HCT116 (cell line): ENCODE data around the gene ABR. TPM values are rescaled to one million over a fixed set of nuclear protein-coding genes. Genes with fewer than 3 reads are reported as not detected.

Experiments used
- ATAC-seq: fragments of 200-7000 bp; cut with Tn5 transposase; 2 replicates; pipeline ENCODE4 v1.9.1; 2020; ENCODE audit warnings: mild to moderate bottlenecking, moderate library complexity
- BruUV-seq: library from RNA; stranded (reverse); fragments of 400-500 nt; replicated peaks from 2 replicates; lab custom pipeline; 2021; lab: Mats Ljungman, UMichigan
- CTCF ChIA-PET: fragments of 300-600 bp; sonication (Branson Sonifier 250); formaldehyde crosslinking; loops from one replicate; lab custom pipeline; 2021; ENCODE audit warnings: antibody characterized with exemption; lab: Charles Lee
- POLR2A ChIA-PET: fragments of 300-600, 350-600 bp; sonication (Branson Sonifier 250); formaldehyde crosslinking; loops from one replicate; lab custom pipeline; 2021; ENCODE audit warnings: antibody characterized with exemption; lab: Charles Lee
- RAD21 ChIA-PET, 2 experiments: fragments of 300-600 bp; sonication (Branson Sonifier 250); formaldehyde crosslinking; loops; one replicate each; lab custom pipeline; 2023; ENCODE audit warnings: low total read pairs in 2 of 2; ENCODE audit not compliant: uncharacterized antibody in 2 of 2, unreplicated experiment in 2 of 2, low non-redundant PET in 1 of 2; lab: Charles Lee
- DNase-seq: peaks from one replicate; pipeline ENCODE4 v3.0.0-alpha.2; 2010; ENCODE audit warnings: low read depth, low spot score
- H2AFZ ChIP-seq: fragments of 200-600 bp; shearing (Covaris generic), sonication (generic); 2 replicates; pipeline ENCODE4 v1.6.1; 2017; ENCODE audit warnings: low read depth, mixed run types, mixed read lengths, antibody characterized with exemption, low read length; ENCODE audit not compliant: poor library complexity, severe bottlenecking
- H3K27ac ChIP-seq: 2 replicates; pipeline ENCODE4 v1.5.1; 2012; ENCODE audit warnings: low read depth, low read length
- H3K27me3 ChIP-seq: fragments of 200-600 bp; sonication (generic); 2 replicates; pipeline ENCODE4 v1.6.1; 2016; ENCODE audit warnings: mixed run types, low read length, mixed read lengths; ENCODE audit not compliant: insufficient read depth
- H3K36me3 ChIP-seq, 2 experiments: fragments of 200-500 bp in 1 of 2; fragments of 200-600 bp in 1 of 2; sonication (Bioruptor generic) in 1 of 2; sonication (generic) in 1 of 2; 2 replicates each; pipeline versions ENCODE4 v1.5.1 to v1.6.1; 2014 to 2016; ENCODE audit warnings: low read length in 2 of 2, inconsistent platforms in 1 of 2, mixed read lengths in 1 of 2, mixed run types in 1 of 2; ENCODE audit not compliant: insufficient read depth in 2 of 2, control insufficient read depth in 1 of 2
- H3K4me1 ChIP-seq, 2 experiments: fragments of 200-600 bp in 1 of 2; sonication (generic) in 1 of 2; 2 replicates each; pipeline versions ENCODE4 v1.5.1 to v1.6.1; 2012 to 2017; ENCODE audit warnings: low read length in 2 of 2, inconsistent platforms in 1 of 2, mild to moderate bottlenecking in 1 of 2, mixed read lengths in 1 of 2, mixed run types in 1 of 2, moderate library complexity in 1 of 2; ENCODE audit not compliant: insufficient read depth in 2 of 2, control insufficient read depth in 1 of 2
- H3K4me2 ChIP-seq: fragments of 200-600 bp; sonication (generic); 2 replicates; pipeline ENCODE4 v1.6.1; 2017; ENCODE audit warnings: mixed run types, low read length, mixed read lengths
- H3K4me3 ChIP-seq, 2 experiments: fragments of 200-600 bp in 1 of 2; sonication (generic) in 1 of 2; replicated peaks in 1 of 2; 2 replicates each; pipeline ENCODE4 v1.5.1; 2011 to 2016; ENCODE audit warnings: low read length in 2 of 2, control low read depth in 1 of 2, low read depth in 1 of 2, mild to moderate bottlenecking in 1 of 2, mixed read lengths in 1 of 2, mixed run types in 1 of 2
- H3K79me2 ChIP-seq: fragments of 200-600 bp; sonication (generic); 2 replicates; pipeline ENCODE4 v1.6.1; 2017; ENCODE audit warnings: mild to moderate bottlenecking, mixed run types, low read length, moderate library complexity, mixed read lengths; ENCODE audit not compliant: insufficient read depth
- H3K9ac ChIP-seq: fragments of 200-600 bp; sonication (generic); 2 replicates; pipeline ENCODE4 v1.6.1; 2016; ENCODE audit warnings: low read length, mixed read lengths
- H3K9me2 ChIP-seq: fragments of 200-600 bp; sonication (generic), shearing (Covaris generic); 2 replicates; pipeline ENCODE4 v1.6.1; 2017; ENCODE audit warnings: mixed run types, mild to moderate bottlenecking, moderate library complexity; ENCODE audit not compliant: insufficient read depth
- H3K9me3 ChIP-seq, 2 experiments: fragments of 200-500 bp in 1 of 2; fragments of 200-600 bp in 1 of 2; sonication (Bioruptor generic) in 1 of 2; sonication (generic) in 1 of 2; 2 replicates each; pipeline ENCODE4 v1.6.1; 2014 to 2017; ENCODE audit warnings: low read length in 2 of 2, mixed read lengths in 2 of 2, inconsistent platforms in 1 of 2, low read depth in 1 of 2, mild to moderate bottlenecking in 1 of 2, mixed run types in 1 of 2, moderate library complexity in 1 of 2; ENCODE audit not compliant: control insufficient read depth in 1 of 2, insufficient read depth in 1 of 2
- H4K20me1 ChIP-seq: fragments of 200-600 bp; sonication (generic), shearing (Covaris generic); 2 replicates; pipeline ENCODE4 v1.6.1; 2017; ENCODE audit warnings: mixed run types, mild to moderate bottlenecking, moderate library complexity; ENCODE audit not compliant: insufficient read depth
- CEBPB ChIP-seq: IDR thresholded peaks from 2 replicates; pipeline ENCODE4 v1.6.1; 2012; ENCODE audit warnings: low read depth
- EGR1 ChIP-seq: IDR thresholded peaks from 2 replicates; pipeline ENCODE4 v1.6.1; 2012; ENCODE audit warnings: low read depth
- EZH2phosphoT487 ChIP-seq: fragments of 200-600 bp; IDR thresholded peaks from 2 replicates; pipeline ENCODE4 v1.6.1; 2018; ENCODE audit warnings: antibody characterized with exemption, borderline replicate concordance
- FOSL1 ChIP-seq: IDR thresholded peaks from 2 replicates; pipeline ENCODE4 v1.6.1; 2012; ENCODE audit warnings: low read depth
- JUND ChIP-seq: IDR thresholded peaks from 2 replicates; pipeline ENCODE4 v1.6.1; 2012
- MAX ChIP-seq: IDR thresholded peaks from 2 replicates; pipeline ENCODE4 v1.6.1; 2012
- POLR2A ChIP-seq: IDR thresholded peaks from 2 replicates; pipeline ENCODE4 v1.7.0; 2011; ENCODE audit warnings: borderline replicate concordance; ENCODE audit not compliant: insufficient read depth, insufficient read length; ENCODE audit errors: extremely low read depth
- REST ChIP-seq: IDR thresholded peaks from 2 replicates; pipeline ENCODE4 v1.6.1; 2012; ENCODE audit warnings: low read depth
- SIN3A ChIP-seq: IDR thresholded peaks from 2 replicates; pipeline ENCODE4 v1.6.1; 2012; ENCODE audit warnings: low read depth
- YY1 ChIP-seq: IDR thresholded peaks from 2 replicates; pipeline ENCODE4 v1.6.1; 2011; ENCODE audit warnings: low read length, low read depth, moderate library complexity, mild to moderate bottlenecking; ENCODE audit not compliant: insufficient replicate concordance; ENCODE audit errors: extremely low read depth
- ZNF274 ChIP-seq: fragments of 200-500 bp; sonication (Bioruptor generic); IDR thresholded peaks from 2 replicates; pipeline ENCODE4 v1.6.1; 2014; ENCODE audit warnings: mild to moderate bottlenecking, low read depth, low read length, inconsistent platforms
- intact Hi-C: fragments of 100-400 bp; cut with micrococcal nuclease; formaldehyde crosslinking; loops from 2 replicates; pipeline ENCODE4 v1.10.0; 2022
- total RNA-seq: library from RNA; stranded (reverse); gene quantifications from one replicate; pipeline ENCODE4 v1.2.1, GENCODE V29; 2021; ENCODE audit not compliant: unreplicated experiment

ABR gene
- total RNA-seq, 1 experiment from 2014 or later, result 58.5 TPM

- Histone ChIP-seq H3K27ac (no peak overlapping the region), H3K9me2 (no peaks in the 10 kb centered on the region), H3K79me2 (no peaks in the 10 kb centered on the region), H3K27me3 (no peaks in the 10 kb centered on the region), H3K4me3 (no peak overlapping the region), H3K9ac (no peak overlapping the region), H3K9me3 (no peaks in the 10 kb centered on the region; a peak in 1 of 4 replicates), H3K4me2 (peak overlapping the region; percentile 43), H3K4me1 (peaks cover 4 to 14% of the 10 kb centered on the region in 2 experiments; a peak in 2 of 4 replicates), H3K36me3 (peaks cover 3 to 25% of the 10 kb centered on the region in 2 experiments), H2AFZ (no peak overlapping the region), H4K20me1 (no peaks in the 10 kb centered on the region)
- ChIA-PET POLR2A (no interaction called here), CTCF (interaction anchor here (1.6 kb wide), 1 partner anchor 11 kb away, joined by 5 read pairs; no protein-coding TSS in a partner anchor), RAD21 (no interaction called here)
- DNase-seq (no peak), ATAC-seq (peak; percentile 75)
- intact Hi-C loops, result no loop called here
- BruUV-seq, result no TSS peak
- TF ChIP-seq CEBPB, result no peak
- no peak for TF ChIP-seq SIN3A
- no peak for TF ChIP-seq REST
- TF ChIP-seq FOSL1, result no peak; the same call in 1 of the 2 replicates
- no peak for TF ChIP-seq EZH2phosphoT487
- no peak for TF ChIP-seq ZNF274
- no peak for TF ChIP-seq YY1
- TF ChIP-seq POLR2A, result no peak
- no peak for TF ChIP-seq JUND
- no peak for TF ChIP-seq EGR1
- TF ChIP-seq MAX, result no peak
These were observed 112.4 kb downstream of the ABR start for GRCh38 chr17:1067282-1067956.
